ENCODE measurements around the gene CREBRF. TPM values are rescaled to one million over a fixed set of nuclear protein-coding genes. Genes with fewer than 3 reads are reported as not detected.

Gene CREBRF
- total RNA-seq, 4 donors from 2014 or later: 51.7 to 72.2 (median 64.1) TPM

GRCh38 chr5:173148354-173148753 lies 92.2 kb downstream of the CREBRF start:
- TF ChIP-seq CTCF (IDR thresholded peaks at IDR 0.05; ENCODE audit: low read depth): no peak

- no peak for TF ChIP-seq CTCF (IDR thresholded peaks at IDR 0.05; ENCODE audit: low read depth)
These were observed 96.4 kb downstream of the CREBRF start for GRCh38 chr5:173152547-173152946.

GRCh38 chr5:173153842-173154241 lies 97.7 kb downstream of the CREBRF start:
- TF ChIP-seq CTCF (IDR thresholded peaks at IDR 0.05; ENCODE audit: low read depth): no peak

- no peak for TF ChIP-seq CTCF (IDR thresholded peaks at IDR 0.05; ENCODE audit: low read depth)
These were observed 99.8 kb downstream of the CREBRF start for GRCh38 chr5:173155912-173156311.

- no peak for TF ChIP-seq CTCF (IDR thresholded peaks at IDR 0.05; ENCODE audit: low read depth)
These were observed 102.2 kb downstream of the CREBRF start for GRCh38 chr5:173158366-173158765.

- no peak for TF ChIP-seq CTCF (IDR thresholded peaks at IDR 0.05; ENCODE audit: low read depth)
These were observed 103.1 kb downstream of the CREBRF start for GRCh38 chr5:173159256-173159655.

GRCh38 chr5:173161148-173161547 lies 105.0 kb downstream of the CREBRF start:
- no peak for TF ChIP-seq CTCF (IDR thresholded peaks at IDR 0.05; ENCODE audit: low read depth)
